Neural progenitor cell (in vitro differentiated cells): ENCODE measurements around the gene CASK. TPM values are rescaled to one million over a fixed set of nuclear protein-coding genes. Genes with fewer than 3 reads are reported as not detected.

ENCODE experiments used
- DNase-seq: peaks from one replicate; pipeline ENCODE4 v3.0.0-alpha.2; 2016; ENCODE audit warnings: low spot score
- H2AFZ ChIP-seq: fragments of 200-600 bp; sonication (generic); replicated peaks from 2 replicates; pipeline ENCODE4 v1.6.1; 2016; ENCODE audit warnings: antibody characterized with exemption
- H3F3A ChIP-seq: fragments of 200-600 bp; sonication (generic); 2 replicates; pipeline ENCODE4 v1.6.1; 2016; ENCODE audit warnings: antibody characterized with exemption, low read depth
- H3K27ac ChIP-seq: fragments of 200-600 bp; sonication (generic); 2 replicates; pipeline ENCODE4 v1.5.1; 2016; ENCODE audit warnings: mild to moderate bottlenecking
- H3K27me3 ChIP-seq: fragments of 200-600 bp; sonication (generic); 2 replicates; pipeline ENCODE4 v1.6.1; 2016; ENCODE audit warnings: mild to moderate bottlenecking, moderate library complexity
- H3K36me3 ChIP-seq: fragments of 200-600 bp; sonication (generic); 2 replicates; pipeline ENCODE4 v1.5.1; 2016
- H3K4me1 ChIP-seq: fragments of 200-600 bp; sonication (generic); 2 replicates; pipeline ENCODE4 v1.6.1; 2016; ENCODE audit warnings: mixed run types
- H3K4me2 ChIP-seq: fragments of 200-600 bp; sonication (generic); 2 replicates; pipeline ENCODE4 v1.6.1; 2016
- H3K4me3 ChIP-seq: fragments of 200-600 bp; sonication (generic); 2 replicates; pipeline ENCODE4 v1.5.1; 2016
- H3K79me2 ChIP-seq: fragments of 200-600 bp; sonication (generic); 2 replicates; pipeline ENCODE4 v1.6.1; 2016; ENCODE audit warnings: low read depth
- H3K9ac ChIP-seq: fragments of 200-600 bp; sonication (generic); 2 replicates; pipeline ENCODE4 v1.6.1; 2016
- H3K9me3 ChIP-seq: fragments of 200-600 bp; sonication (generic); 2 replicates; pipeline ENCODE4 v1.5.1; 2016; ENCODE audit warnings: low read depth
- H4K20me1 ChIP-seq: fragments of 200-600 bp; sonication (generic); 2 replicates; pipeline ENCODE4 v1.6.1; 2016; ENCODE audit warnings: low read depth
- H3K27ac Mint-ChIP-seq: 3 replicates; pipeline ENCODE4 v1.8.0; 2021; ENCODE audit warnings: mixed read lengths
- H3K27me3 Mint-ChIP-seq: 2 replicates; pipeline ENCODE4 v1.8.0; 2022; ENCODE audit warnings: low read depth, mild to moderate bottlenecking, inconsistent platforms, moderate library complexity, mixed read lengths; ENCODE audit not compliant: insufficient read depth
- H3K36me3 Mint-ChIP-seq: 3 replicates; pipeline ENCODE4 v1.8.0; 2021; ENCODE audit warnings: mixed read lengths
- H3K4me1 Mint-ChIP-seq: 3 replicates; pipeline ENCODE4 v1.8.0; 2021; ENCODE audit warnings: mixed read lengths
- H3K4me3 Mint-ChIP-seq: 3 replicates; pipeline ENCODE4 v1.8.0; 2021; ENCODE audit warnings: mild to moderate bottlenecking, moderate library complexity, mixed read lengths
- H3K9me3 Mint-ChIP-seq: 3 replicates; pipeline ENCODE4 v1.8.0; 2020; ENCODE audit warnings: mixed read lengths
- CTCF ChIP-seq: fragments of 200-600 bp; sonication (generic); IDR thresholded peaks from 2 replicates; pipeline ENCODE4 v1.5.1; 2017; ENCODE audit warnings: antibody characterized with exemption, mild to moderate bottlenecking
- EZH2 ChIP-seq: fragments of 200-600 bp; sonication (generic); IDR thresholded peaks from 2 replicates; pipeline ENCODE4 v1.6.1; 2017; ENCODE audit warnings: antibody characterized with exemption, mild to moderate bottlenecking, moderate library complexity
- EZH2phosphoT487 ChIP-seq: fragments of 200-600 bp; sonication (generic); IDR thresholded peaks from 2 replicates; pipeline ENCODE4 v1.6.1; 2017; ENCODE audit warnings: antibody characterized with exemption
- total RNA-seq: library from RNA; depleted of rRNA; stranded (reverse); fragments of >200 nt; gene quantifications from 2 replicates; pipeline ENCODE4 v1.2.3, GENCODE V29; 2015; ENCODE audit warnings: low replicate concordance

Gene CASK
- total RNA-seq, 1 donor from 2014 or later, result 85.4 TPM

GRCh38 chrX:41796577-41796976, 126.8 kb downstream of the CASK start:
- peaks cover 7% of the 10 kb centered on the region for H3K9me3 Mint-ChIP-seq
- H3K27ac Mint-ChIP-seq, result no peak overlapping the region
- Histone ChIP-seq H3K27ac (no peak overlapping the region), H3K4me1 (peaks cover 7% of the 10 kb centered on the region), H3K79me2 (peaks cover 37% of the 10 kb centered on the region), H3K36me3 (no peaks in the 10 kb centered on the region), H3K4me3 (no peak overlapping the region), H3K9me3 (no peaks in the 10 kb centered on the region), H3K9ac (no peak overlapping the region), H2AFZ (no peak overlapping the region), H3K4me2 (no peak overlapping the region), H3K27me3 (no peaks in the 10 kb centered on the region), H4K20me1 (peaks cover 4% of the 10 kb centered on the region), H3F3A (no peaks in the 10 kb centered on the region)
- H3K27me3 Mint-ChIP-seq, result no peaks in the 10 kb centered on the region
- no peak for DNase-seq
- H3K36me3 Mint-ChIP-seq, result peaks cover 2% of the 10 kb centered on the region
- no peaks in the 10 kb centered on the region for H3K4me1 Mint-ChIP-seq
- H3K4me3 Mint-ChIP-seq, result no peak overlapping the region
- no peak for TF ChIP-seq CTCF
- TF ChIP-seq EZH2phosphoT487, result no peak
- no peak for TF ChIP-seq EZH2

GRCh38 chrX:41796046-41796445, 127.3 kb downstream of the CASK start:
- Histone ChIP-seq H3K4me2 (no peak overlapping the region), H3F3A (no peaks in the 10 kb centered on the region), H3K27me3 (no peaks in the 10 kb centered on the region), H2AFZ (no peak overlapping the region), H3K4me3 (no peak overlapping the region), H3K9ac (no peak overlapping the region), H3K36me3 (no peaks in the 10 kb centered on the region), H3K4me1 (peaks cover 7% of the 10 kb centered on the region), H4K20me1 (peaks cover 4% of the 10 kb centered on the region), H3K79me2 (peaks cover 34% of the 10 kb centered on the region), H3K27ac (no peak overlapping the region), H3K9me3 (no peaks in the 10 kb centered on the region)
- Mint-ChIP-seq H3K36me3 (no peaks in the 10 kb centered on the region), H3K27me3 (no peaks in the 10 kb centered on the region), H3K4me1 (no peaks in the 10 kb centered on the region), H3K4me3 (no peak overlapping the region), H3K27ac (no peak overlapping the region), H3K9me3 (peaks cover 4% of the 10 kb centered on the region)
- TF ChIP-seq EZH2phosphoT487 (no peak), CTCF (no peak), EZH2 (no peak)
- no peak for DNase-seq

GRCh38 chrX:41789374-41789773, 134.0 kb downstream of the CASK start:
- Histone ChIP-seq H3K27me3 (no peaks in the 10 kb centered on the region), H3K9ac (no peak overlapping the region), H4K20me1 (no peaks in the 10 kb centered on the region), H3K4me2 (no peak overlapping the region), H3K4me3 (no peak overlapping the region), H3K4me1 (no peaks in the 10 kb centered on the region), H3K36me3 (no peaks in the 10 kb centered on the region), H3K27ac (no peak overlapping the region), H3F3A (no peaks in the 10 kb centered on the region), H2AFZ (no peak overlapping the region), H3K79me2 (peaks cover 12% of the 10 kb centered on the region), H3K9me3 (no peaks in the 10 kb centered on the region)
- H3K36me3 Mint-ChIP-seq, result peaks cover 4% of the 10 kb centered on the region
- H3K27me3 Mint-ChIP-seq, result peaks cover 3% of the 10 kb centered on the region
- no peak overlapping the region for H3K4me3 Mint-ChIP-seq
- H3K27ac Mint-ChIP-seq, result no peak overlapping the region
- DNase-seq, result no peak
- no peaks in the 10 kb centered on the region for H3K4me1 Mint-ChIP-seq
- no peak for TF ChIP-seq EZH2phosphoT487
- no peak for TF ChIP-seq EZH2
- no peak for TF ChIP-seq CTCF
- no peaks in the 10 kb centered on the region for H3K9me3 Mint-ChIP-seq

- Histone ChIP-seq H3K36me3 (no peaks in the 10 kb centered on the region), H3F3A (no peaks in the 10 kb centered on the region), H3K79me2 (peaks cover 3% of the 10 kb centered on the region), H3K27ac (no peak overlapping the region), H3K27me3 (no peaks in the 10 kb centered on the region), H2AFZ (no peak overlapping the region), H4K20me1 (no peaks in the 10 kb centered on the region), H3K4me1 (no peaks in the 10 kb centered on the region), H3K4me2 (no peak overlapping the region), H3K9ac (no peak overlapping the region), H3K9me3 (no peaks in the 10 kb centered on the region), H3K4me3 (no peak overlapping the region)
- Mint-ChIP-seq H3K36me3 (peaks cover 8% of the 10 kb centered on the region), H3K9me3 (no peaks in the 10 kb centered on the region), H3K4me3 (no peak overlapping the region), H3K4me1 (no peaks in the 10 kb centered on the region), H3K27ac (no peak overlapping the region), H3K27me3 (peaks cover 3% of the 10 kb centered on the region)
- DNase-seq, result no peak
- TF ChIP-seq CTCF (no peak), EZH2 (no peak), EZH2phosphoT487 (no peak)
These were observed 137.7 kb downstream of the CASK start for GRCh38 chrX:41785685-41786084.
